Head of caudate nucleus (tissue), 42 donors: ENCODE data around the gene BDH2.

Source experiments
- DNase-seq, 42 donors: peaks; one replicate each; pipeline versions ENCODE4 v3.0.0 to v3.0.0-alpha.2; 2020 to 2021; ENCODE audit warnings: mixed read lengths in 7 of 42
- intact Hi-C: fragments of 100-400 bp; cut with DNase I; formaldehyde crosslinking; loops from one replicate; pipeline ENCODE4 v1.15.0; 2022

BDH2 gene

DNA sequence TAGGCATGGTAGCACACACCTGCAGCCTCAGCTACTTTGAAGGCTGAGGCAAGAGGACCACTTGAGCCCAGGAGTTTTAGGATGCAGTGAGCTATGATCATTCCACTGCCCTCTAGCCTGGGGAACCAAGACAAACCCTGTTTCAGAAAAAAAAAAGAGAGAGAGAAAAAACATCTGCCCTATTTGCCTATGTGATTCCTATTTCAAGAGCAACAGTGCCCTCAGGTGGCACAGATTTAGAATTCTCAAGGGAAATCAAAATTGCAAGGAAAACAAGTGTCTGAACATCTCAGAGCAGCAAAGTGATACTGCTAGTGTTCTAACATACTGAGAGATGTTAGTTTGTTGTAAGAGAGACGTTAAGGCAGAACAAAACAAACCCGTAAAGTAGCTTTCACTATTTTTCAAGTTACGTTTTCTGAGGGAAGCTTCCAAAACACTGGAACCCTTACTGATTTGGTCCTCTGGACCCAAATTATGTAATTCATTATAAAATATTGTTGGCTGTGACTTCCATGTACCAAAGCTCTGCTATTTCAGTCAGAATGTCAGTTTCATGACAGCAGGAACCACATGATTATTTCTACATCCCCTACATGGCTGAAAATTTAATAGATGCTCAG lies 7.9 kb downstream of the BDH2 start:
- DNase-seq = peak in 25 of 42 donors; percentile 15 to 83 (median 60)
- intact Hi-C loops = loop anchor here (10.0 kb wide), 3 partner anchors 47 to 657 kb away; no protein-coding TSS in a partner anchor

DNA sequence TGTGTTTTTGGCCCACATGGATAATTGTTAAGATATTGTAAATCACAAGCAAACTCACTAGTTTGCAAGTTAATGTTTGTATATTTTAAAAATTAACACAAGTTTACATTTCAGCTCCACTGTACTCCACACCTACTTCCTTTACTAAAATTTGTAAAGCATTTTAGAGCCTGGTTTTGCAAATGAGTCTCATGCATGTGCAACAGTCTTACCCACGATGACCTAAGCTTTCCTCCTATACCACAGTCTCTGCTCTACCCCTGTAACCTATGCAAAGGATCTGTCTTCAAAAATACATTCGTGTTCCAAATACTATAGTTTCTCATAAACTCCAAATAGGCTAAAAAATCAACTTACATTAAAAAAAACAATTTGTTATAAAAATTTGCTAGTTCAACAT lies 10.2 kb downstream of the BDH2 start:
- intact Hi-C loops = no loop called here
- DNase-seq = no peak

DNA sequence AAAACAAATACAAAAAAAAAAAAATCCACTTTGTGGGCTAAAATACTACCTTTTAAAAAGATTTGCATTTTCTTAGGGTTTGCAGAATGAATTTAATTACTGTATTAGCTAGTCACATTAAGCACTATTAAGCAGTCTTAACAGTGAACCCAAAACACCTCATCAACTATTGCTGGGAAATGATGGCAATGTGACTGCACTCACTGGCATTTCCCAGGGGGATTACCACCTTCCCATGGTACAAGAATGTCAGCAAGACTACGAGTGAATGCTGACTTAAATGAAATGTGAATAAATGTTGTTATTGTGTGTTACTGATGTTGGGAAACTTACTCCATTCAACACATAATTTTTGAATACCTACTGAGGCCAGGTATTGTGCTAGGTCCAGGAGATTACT lies 13.1 kb downstream of the BDH2 start:
- intact Hi-C loops = no loop called here
- DNase-seq = no peak

DNA sequence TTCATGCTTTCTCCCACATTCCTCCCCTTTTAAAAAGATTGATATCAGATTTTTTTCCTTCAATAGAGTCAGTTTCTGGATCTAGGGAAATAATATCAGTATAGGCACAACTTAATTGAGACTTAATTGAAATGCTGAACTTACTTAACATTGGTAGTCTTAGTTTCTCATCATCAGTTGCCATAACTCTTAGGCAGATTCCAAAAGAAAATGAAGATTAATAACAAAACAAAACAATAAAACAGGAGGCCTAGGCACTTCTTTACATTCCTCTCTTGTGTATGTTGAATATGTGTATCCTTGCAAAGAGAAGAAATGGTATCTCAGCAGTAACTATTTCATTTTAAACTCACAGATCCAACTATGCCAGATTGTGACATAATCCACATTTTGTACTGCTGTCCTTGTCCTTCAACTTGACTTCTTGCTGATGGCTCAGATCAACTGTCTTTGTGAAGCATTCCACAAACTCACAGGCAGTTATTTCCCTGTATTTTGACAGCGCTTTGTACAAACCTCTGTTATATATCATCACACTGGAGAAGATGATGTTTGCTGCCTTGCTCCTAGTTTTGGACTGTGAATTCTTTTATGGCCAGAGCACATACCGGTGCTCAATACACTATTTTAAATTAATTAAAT lies 14.0 kb downstream of the BDH2 start:
- intact Hi-C loops = no loop called here

DNA sequence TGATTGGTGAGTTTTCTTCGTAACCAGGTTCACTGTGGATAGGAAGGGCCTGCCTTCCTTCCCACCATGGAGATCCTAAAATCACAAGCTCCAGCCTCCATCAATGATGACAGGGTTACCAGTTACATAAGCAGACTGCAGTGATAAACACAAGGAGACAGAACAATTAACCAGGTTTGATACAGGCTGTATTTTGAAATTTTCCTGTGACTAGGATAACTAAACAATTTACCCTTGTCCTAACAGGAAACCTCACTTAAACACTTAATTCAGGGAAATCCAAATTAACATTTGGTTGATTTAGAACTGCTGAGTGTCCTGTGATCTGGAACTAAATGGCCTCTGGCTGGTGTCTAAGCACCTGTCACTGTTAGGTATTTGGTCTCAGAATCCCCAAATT lies 20.0 kb downstream of the BDH2 start:
- DNase-seq = no peak
- intact Hi-C loops = no loop called here

More for the DNA sequence above, 14.0 kb downstream of the BDH2 start:
- DNase-seq = no peak

DNA sequence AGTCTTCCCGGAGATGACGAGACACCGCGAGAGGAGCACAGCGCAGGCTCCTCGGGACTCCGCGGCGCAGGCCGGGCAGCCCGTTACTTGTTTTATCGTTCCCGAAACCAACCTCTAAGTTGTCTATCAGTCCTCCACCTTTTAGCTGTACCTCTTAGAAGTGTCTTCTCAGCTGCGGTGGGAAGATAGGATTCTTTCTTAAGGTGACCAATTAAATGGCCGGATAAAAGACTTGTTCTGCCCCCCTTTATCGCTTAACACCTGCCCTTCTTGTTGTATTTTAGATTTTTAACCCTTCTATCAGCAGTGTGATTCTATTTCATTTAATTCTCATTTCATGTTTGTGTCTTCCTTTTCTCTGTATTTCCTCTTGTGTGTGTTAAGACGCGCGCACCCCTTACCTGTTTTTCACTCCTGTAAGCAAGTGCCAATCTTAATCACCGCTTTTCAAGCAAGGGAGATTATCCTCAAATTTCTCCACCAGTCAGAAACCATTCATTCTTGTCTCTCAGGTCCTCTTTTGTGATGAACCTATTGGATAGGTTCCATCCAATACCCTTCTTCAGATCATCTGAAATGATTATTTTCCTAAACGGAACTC lies 22.8 kb downstream of the BDH2 start, which contains the start of gene SLC9B2:
Gene SLC9B2 (minus strand): TSS at position 15 of the 601 bp plus-strand sequence. CDS start 9,211 bp downstream, outside the sequence.
- peak in 2 of 42 donors; percentile 10 for DNase-seq
- intact Hi-C loops = no loop called here

DNA sequence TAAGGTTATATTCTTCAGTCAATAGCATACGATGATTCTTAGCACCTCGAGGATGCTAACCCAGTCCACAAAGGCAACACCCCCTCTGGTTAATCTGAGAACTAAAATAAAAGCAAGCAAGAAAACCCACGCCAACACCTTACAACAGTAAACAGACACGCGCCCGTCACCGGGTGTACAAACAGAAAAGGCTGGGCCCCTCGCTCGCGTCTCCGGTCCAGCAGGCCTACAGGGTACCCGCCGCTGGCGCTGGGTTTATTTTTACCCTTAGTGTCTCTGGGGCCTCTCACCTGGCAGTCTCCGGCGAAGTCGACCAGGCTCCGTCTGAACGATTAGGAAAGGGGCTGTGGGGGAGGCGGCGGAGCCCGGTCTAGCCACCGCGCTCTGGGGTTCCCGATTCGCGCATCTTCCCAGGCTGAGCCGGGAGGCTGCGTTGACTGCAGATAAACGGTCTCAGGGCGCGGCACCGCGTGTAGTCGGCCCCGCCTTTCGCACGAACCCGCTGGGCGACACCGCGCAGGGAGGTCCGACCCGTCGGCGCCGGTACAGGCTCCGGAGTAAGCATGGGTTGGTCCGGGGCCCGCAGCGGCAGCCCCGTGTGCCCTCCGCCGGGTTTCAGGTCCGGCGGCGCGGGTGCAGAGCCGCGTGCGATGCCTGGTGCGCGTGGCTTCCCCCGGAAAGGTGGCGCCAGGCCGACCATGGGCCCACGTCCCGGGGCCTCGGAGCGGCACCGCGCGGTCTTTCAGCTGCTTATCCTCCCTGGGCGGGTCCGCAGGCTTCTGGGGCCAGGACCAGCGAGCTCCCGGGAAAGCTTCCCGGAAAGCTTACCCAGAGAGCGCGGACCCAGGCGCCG lies 23.5 kb downstream of the BDH2 start:
- intact Hi-C loops = no loop called here
- DNase-seq = peak; percentile 26 to 87 (median 73)

DNA sequence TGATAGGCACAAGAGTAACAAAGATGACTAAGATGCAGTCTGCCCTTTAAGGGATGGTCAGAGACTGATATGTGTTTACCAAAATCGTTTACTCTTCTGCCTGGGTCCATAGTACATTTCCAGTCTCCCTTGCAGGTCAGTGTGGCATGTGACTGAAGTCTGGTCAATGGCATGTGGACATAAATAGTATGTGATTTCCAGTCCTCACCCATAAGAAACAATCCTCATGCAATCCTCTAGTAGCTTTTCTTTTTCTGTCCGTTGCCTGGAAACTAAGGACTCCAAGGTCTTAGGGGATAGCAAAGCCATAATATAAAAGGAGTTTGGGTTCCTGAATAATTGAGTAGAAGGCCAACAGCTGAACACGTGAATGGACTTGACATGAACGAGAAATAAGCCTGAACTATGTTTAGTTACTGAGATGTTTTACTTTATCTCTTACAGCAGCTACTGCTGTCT lies 24.2 kb downstream of the BDH2 start:
- DNase-seq = no peak
- intact Hi-C loops = no loop called here

DNA sequence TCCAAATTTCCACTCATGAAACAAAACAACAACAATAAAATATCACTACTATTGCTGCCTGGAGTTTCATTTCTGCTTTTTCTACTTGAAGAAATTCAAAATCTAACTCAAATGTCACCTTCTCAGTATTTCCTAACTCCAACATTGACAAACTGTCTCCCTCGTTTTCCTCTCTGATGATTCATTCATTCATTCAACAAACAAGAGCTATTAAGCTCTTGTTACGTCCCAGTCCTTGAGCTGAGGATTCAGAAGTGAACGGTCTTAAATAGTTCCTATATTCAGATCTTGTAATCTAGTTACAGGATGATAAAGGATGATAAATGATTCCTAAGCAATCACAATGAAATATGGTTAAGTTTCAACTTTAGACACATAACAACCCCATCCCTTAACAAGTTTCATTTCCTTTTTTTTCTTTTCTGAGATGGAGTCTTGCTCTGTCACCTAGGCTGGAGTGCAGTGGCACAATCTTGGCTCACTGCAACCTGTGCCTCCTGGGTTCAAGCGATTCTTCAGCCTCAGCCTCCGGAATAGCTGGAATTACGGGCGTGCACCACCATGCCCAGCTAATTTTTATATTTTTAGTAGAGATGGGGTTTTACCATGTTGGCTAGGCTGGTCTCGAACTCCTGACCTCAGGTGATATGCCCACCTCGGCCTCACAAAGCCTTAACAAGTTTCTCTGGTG lies 24.7 kb downstream of the BDH2 start:
- intact Hi-C loops = no loop called here
- no peak for DNase-seq

DNA sequence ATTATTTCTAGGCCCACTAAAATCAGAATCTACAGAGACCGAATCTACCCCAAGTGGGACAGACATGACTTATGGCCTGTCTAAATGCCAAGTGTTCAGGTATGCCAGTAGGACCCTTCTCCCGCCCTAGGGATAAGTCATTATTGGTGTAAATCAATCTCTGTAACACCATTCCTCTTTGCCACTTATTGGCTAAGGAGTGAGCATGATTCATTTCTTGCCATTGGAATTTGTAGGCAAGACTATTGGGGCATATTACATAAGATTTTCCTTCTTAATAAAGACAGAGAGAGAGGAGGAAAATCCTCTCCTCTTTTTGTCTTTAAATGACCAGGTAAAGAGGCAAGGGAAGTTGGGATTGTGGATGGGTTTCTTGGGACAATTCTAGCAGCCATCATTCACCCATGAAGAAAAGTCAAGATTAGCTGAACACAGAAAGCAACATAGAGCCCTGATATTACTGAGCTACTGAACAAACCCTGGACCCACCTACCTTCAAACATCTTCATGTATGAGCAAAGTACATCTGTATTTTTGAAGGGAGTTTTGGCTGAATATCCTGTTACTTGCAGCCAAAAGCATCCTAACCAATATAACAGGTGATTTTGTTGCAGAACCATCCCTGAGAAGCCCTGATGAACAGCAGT lies 25.7 kb downstream of the BDH2 start:
- DNase-seq = no peak
- intact Hi-C loops = no loop called here

DNA sequence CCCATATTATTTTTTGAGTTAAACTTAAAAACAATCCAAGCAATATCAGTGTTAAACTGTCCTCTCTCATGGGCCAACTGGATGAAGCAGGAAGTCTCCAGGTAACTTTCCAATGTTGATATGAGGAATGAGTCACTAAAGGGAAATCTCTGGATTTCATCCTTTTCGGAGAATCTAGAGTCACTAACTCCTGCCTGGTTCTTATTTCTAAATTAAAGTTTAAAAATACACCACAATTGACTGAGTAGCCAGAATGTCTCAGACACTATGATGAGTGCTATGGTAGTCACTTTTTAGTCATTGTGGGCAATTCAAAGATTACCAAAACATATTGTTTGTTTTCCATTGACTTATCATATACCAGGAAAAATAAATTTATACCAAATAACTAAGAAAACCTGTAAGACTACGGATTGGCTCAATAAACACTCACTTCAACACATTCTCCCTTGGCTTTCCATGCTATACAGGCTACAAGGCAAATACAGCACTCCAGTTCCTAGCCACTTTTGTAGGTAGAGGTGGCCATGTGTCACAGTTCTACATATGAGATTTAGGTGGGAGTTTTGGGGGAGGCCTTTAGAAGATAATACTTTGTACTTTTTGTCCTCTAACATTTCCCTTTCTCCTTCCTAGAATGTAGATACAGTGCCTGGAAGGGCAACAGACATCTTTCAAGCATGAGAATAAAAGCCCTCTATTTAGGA lies 31.6 kb downstream of the BDH2 start:
- intact Hi-C loops = no loop called here
- DNase-seq = no peak

DNA sequence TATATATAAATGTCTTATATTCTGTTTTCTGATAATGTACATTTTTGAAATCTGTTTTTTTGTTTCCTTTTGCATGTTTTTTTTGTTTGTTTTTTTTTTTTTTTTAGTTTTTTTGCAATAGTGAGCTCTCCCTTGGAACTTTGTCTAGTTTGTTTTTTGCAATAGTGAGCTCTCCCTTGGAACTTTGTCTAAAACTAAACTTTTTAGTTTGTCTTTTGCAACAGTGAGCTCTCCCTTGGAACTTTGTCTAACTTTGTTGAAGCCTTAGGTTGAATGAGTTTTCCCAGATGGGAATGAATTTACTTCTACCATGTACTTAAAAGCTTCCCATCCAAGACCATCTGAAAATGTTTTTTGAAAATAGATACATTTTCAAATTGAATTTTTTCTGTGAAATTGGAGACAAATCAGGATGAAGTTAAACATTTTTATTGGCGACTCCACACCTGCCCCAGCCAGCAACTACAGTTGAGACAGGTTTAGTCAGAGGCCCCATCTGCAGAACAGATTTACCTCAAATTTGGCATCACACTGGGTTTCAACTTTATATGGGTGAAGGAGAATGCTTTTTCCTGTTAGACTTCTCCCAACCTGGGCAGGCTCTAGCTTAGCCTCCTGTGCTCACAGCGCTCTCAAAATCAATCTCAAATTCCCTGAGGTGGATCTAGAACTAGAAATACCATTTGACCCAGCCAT lies 39.0 kb downstream of the BDH2 start:
- intact Hi-C loops = no loop called here
- DNase-seq = no peak

DNA sequence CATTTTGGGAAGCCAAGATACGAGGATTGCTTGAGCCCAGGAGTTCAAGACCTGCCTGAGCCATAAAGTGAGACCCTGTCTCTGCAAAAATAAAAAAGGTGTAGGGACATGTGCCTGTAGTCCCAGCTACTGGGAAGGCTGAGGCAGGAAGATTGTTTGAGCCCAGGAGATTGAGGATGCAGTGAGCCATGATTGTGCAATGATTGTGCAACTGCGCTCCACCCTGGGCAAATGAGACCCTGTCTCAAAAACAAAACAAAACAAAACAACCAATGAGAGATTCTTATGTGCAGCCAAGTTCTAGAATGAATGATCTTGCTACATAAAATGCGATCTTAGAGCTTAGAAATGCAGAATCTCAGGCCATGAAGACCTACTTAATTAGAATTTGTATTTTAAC lies 45.6 kb downstream of the BDH2 start:
- intact Hi-C loops = no loop called here
- no peak for DNase-seq

DNA sequence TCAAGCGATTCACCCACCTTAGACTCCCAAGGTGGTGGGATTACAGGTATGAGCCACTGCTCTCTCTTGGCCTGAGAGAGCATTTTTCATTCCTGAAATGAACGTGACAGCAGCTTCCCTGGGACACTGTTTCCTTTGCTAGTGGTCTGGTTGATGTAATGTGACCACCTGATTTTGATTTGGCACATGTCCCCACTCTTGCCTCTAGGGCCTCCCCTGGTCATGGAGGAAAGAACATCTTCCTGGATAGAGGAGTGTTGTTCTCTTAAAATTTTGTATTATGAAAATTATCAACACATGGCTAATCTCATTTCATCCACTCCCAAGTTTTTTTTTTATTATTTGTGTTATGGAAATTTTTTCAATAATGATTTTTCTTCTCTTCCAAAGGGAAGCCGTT lies 46.9 kb downstream of the BDH2 start:
- intact Hi-C loops = no loop called here
- no peak for DNase-seq

DNA sequence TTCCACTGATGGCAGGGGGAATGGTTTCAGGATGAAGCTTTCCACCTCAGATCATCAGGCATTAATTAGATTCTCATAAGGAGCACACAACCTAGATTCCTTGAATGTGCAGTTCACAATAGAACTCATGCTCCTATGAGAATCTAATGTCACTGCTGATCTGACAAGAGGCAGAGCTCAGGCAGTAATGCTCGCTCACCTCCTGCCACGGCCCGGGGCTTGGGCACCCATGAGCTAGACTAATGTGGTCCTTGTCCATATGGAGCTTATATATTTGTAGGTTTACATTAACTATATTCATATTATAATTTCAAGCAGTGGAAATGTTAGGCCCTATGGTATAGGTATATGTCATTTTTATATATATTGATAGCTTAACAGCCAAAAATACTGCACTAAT lies 47.5 kb downstream of the BDH2 start:
- DNase-seq = no peak
- intact Hi-C loops = no loop called here

DNA sequence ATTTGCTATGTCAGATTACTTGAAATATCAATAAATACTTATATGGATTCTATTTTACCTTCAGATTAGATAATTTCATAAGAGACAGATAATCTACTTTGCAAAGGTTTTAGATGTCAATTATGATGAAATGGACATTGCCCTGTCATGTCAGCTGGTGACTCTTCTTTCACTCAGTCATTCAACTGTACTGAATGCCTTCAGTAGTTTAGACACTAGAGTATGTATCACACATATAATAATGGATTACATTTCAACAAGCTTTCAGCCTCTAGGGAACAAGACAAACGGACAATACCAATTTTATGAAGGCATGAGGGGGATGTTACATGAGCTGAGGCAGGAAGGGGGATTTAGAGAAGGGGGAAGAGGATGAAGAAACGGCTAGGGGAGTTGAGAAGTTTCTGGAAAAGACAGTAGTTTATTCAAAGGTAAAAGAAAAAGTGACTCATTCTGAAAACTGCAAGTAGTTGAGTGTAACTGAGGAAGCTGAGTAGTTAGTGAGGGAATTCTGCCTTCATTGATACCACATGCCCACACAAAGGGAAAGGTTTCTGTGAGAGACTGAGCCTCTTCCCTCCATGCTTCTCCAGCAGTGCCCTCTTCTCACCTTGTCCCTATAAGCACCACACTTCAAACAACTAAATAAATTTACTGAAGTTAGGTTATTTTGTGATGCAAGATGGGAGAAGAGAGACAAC lies 48.7 kb downstream of the BDH2 start:
- intact Hi-C loops = no loop called here
- no peak for DNase-seq
